ENCODE data around the gene ITIH2. TPM values are rescaled to one million over a fixed set of nuclear protein-coding genes. Genes with fewer than 3 reads are reported as not detected.
"Not testable (repeated sequence)": the region's sequence is repeated elsewhere in the genome, so short reads cannot be mapped to it uniquely, and the experiment has no call there.

The ITIH2 gene
- total RNA-seq, 2 donors from 2014 or later, result not detected

DNA sequence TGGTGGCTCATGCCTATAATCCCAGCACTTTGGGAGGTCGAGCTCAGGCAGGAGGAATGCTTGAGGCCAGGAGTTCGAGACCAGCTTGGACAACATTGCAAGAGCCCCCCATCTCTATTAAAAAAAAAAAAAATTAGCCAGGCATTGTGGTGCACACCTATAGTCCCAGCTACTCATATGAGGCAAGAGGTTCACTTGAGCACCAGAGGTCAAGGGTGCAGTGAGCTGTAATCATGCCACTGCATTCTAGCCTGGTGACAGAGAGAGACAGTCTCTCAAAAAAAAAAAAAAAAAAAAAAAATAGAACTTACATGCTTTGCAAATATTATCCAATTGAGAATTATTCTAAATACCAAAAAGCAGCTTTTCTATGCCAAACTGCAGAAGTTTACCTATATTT is 73.7 kb downstream of the ITIH2 start:
- ATAC-seq (replicated peaks in 1 of 2), result no peak
- Mint-ChIP-seq H3K27ac (no peak overlapping the region), H3K4me3 (no peak overlapping the region), H3K4me1 (ENCODE audit: low read depth) (no peaks in the 10 kb centered on the region), H3K27me3 (ENCODE audit: low read depth) (no peaks in the 10 kb centered on the region), H3K36me3 (ENCODE audit: insufficient read depth in 2 of 2) (peaks cover 3 to 29% of the 10 kb centered on the region in 2 donors), H3K9me3 (no peaks in the 10 kb centered on the region)
- DNase-seq, result no peak

DNA sequence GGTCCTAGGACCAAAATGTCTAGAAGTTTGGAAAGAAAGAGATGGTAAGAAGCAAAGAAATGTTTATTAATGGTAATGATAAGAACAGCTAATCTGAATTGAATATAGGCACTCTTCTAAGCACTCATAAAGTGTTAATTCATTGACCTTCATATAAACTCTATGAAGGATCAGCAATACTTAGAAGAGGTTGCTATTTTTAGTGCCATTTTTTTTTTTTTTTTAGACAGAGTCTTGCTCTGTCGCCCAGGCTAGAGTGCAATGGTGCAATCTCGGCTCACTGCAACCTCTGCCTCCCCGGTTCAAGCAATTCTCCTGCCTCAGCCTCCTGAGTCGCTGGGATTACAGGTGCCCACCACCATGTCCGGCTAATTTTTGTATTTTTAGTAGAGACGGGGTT is 79.1 kb downstream of the ITIH2 start:
- not testable (repeated sequence) for DNase-seq; H3K27ac Mint-ChIP-seq; H3K4me3 Mint-ChIP-seq; H3K27me3 Mint-ChIP-seq (ENCODE audit: low read depth); H3K9me3 Mint-ChIP-seq; ATAC-seq (replicated peaks in 1 of 2)
- peaks cover 0 to 24% of the 10 kb centered on the region in 2 donors for H3K36me3 Mint-ChIP-seq (ENCODE audit: insufficient read depth in 2 of 2)
- peaks cover 14% of the 10 kb centered on the region for H3K4me1 Mint-ChIP-seq (ENCODE audit: low read depth)

DNA sequence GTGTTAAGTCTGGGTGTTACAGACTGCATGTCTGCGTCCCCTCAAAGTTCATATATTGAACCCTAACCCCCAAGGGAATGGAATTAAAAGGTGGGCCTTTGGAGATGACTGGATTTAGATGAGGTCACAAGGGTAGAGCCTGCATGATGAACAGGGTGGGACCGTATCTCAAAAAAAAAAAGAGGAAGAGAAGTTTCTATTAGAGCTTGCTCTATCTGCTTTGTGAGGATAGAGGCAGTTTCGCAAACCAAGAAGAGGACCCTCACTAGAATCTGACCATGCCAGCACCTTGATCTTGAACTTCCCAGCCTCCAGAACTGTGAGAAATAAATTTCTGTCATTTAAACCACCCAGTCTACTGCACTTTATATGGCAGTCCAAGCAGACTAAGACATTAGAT is 83.3 kb downstream of the ITIH2 start:
- H3K27me3 Mint-ChIP-seq (ENCODE audit: low read depth), result no peaks in the 10 kb centered on the region
- DNase-seq (no peak), ATAC-seq (replicated peaks in 1 of 2) (no peak)
- H3K9me3 Mint-ChIP-seq, result no peaks in the 10 kb centered on the region
- H3K27ac Mint-ChIP-seq, result no peak overlapping the region
- peaks cover 0 to 11% of the 10 kb centered on the region in 2 donors for H3K36me3 Mint-ChIP-seq (ENCODE audit: insufficient read depth in 2 of 2)
- no peak overlapping the region for H3K4me3 Mint-ChIP-seq
- H3K4me1 Mint-ChIP-seq (ENCODE audit: low read depth), result peaks cover 43% of the 10 kb centered on the region

DNA sequence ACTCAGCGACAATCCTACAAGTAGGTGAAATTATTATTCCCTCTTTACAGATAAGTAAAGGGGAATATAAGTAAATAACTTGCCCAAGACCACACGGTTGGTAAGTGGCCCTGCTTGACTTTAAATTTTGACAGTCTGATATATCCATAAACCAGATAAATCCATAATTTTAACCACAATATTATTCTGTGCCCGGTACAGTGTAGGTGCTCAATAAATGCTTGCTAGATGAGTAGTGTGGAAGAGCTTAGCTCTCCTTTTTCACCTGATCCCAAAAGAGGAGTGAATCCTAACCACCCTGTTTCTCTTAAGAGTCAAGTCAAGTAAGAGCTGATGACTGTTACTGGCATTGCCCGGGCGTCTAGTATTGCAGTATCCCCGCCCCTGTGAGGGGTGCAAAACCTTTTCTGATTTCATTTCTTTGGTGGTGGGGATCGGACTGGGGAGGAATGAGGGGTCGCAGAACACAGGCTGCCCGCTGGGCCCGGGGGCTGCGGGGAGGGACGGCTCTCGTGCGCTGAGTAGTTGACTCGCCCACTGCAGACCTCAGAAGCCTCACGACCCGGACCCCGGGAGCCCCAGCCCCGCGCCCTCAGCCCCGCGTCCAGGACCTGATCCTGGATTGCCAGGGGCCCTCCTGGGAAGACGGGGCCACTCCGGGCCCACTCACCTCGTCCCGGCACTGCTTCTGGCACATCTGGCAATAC is 84.2 kb downstream of the ITIH2 start:
- Mint-ChIP-seq H3K4me3 (no peak overlapping the region), H3K36me3 (ENCODE audit: insufficient read depth in 2 of 2) (peaks cover under 1 to 11% of the 10 kb centered on the region in 2 donors), H3K4me1 (ENCODE audit: low read depth) (peaks cover 51% of the 10 kb centered on the region), H3K27me3 (ENCODE audit: low read depth) (no peaks in the 10 kb centered on the region), H3K9me3 (no peaks in the 10 kb centered on the region), H3K27ac (no peak overlapping the region)
- ATAC-seq (replicated peaks in 1 of 2) (peak; percentile 5 to 11), DNase-seq (peak in 1 of 2 donors; percentile 23)

DNA sequence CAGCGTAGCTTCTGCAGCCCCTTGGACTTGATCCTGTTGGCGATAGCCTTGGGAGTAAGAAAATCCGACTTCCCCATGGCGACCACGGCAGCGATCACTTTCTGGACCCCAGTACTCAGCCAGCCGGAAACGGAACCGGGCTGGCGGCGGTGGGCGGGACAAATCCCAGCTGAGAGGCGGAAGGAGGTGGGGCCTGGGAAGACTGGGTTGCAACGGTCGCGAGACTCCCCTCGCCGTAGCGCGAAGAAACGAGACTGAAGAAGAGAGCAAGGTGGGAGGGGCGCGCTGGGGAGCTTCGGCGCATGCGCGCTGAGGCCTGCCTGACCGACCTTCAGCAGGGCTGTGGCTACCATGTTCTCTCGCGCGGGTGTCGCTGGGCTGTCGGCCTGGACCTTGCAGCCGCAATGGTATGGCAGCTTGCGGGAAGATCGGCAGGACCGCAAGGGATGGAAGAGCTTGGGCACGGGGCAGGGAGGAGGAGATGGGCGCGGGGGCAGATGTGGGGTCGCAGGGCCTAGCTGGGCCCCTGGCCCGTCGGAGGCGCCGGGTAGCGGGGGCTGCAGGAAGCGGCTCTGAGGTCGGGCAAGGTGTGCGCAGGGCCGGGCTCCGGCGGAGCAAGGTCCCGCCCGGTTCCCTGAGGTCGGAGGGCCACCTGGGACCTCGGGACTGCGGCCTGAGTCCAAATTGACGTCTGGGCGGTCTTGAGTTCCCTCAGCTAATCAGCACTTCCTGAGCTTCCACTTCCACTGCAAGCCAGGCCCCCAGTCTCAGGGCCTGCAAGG is 84.9 kb downstream of the ITIH2 start, which contains the start of the genes ATP5F1C and KIN:
ATP5F1C (plus strand) TSS at position 321 of the 782 bp plus-strand sequence; CDS start at position 352, 31 bp downstream.
KIN (minus strand) TSS at position 137 of the 782 bp plus-strand sequence; CDS start at position 77, 60 bp downstream.
- Mint-ChIP-seq H3K4me3 (no peak within 1 kb of the TSS), H3K9me3 (no peaks in the 10 kb centered on the region), H3K4me1 (ENCODE audit: low read depth) (peaks cover 58% of the 10 kb centered on the region), H3K36me3 (ENCODE audit: insufficient read depth in 2 of 2) (peaks cover 4 to 11% of the 10 kb centered on the region in 2 donors), H3K27me3 (ENCODE audit: low read depth) (no peaks in the 10 kb centered on the region), H3K27ac (peak within 1 kb of the TSS; percentile 84)
- ATAC-seq (replicated peaks in 1 of 2) (peak; percentile 95 to 97), DNase-seq (peak; percentile 98)

DNA sequence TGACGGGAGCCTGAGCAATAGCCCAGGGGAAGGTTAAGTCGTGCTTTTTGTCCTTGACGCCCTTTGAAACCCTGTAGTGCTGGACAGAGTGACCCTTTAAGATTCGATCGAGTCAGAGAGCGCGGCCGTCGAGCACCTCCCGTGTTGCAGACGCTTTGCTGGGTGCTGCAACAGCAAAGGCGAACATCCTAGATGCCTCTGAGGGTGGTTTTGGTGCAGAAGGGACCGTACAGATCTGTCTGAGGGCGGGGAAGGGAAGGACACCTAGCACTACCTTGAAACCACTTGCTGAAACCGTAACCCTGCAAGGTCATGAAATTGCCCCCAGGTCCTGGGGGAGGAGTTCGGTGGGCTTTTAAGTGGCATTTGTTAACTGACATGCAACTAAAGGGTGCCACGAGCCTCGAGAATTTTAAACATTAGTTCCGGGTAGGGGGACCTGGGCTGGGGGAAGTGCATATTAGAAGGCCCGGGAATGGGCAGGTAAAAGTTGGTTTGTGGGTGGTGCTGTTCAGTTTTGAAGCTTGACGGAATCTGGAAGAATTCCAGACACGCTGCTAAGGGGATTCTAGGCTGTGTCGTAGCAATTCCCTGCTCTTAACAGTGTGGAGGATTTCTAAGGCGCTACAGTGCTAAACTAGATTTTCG is 85.6 kb downstream of the ITIH2 start:
- Mint-ChIP-seq H3K4me1 (ENCODE audit: low read depth) (peaks cover 58% of the 10 kb centered on the region), H3K27ac (peak overlapping the region; percentile 84), H3K36me3 (ENCODE audit: insufficient read depth in 2 of 2) (peaks cover 4 to 12% of the 10 kb centered on the region in 2 donors), H3K9me3 (no peaks in the 10 kb centered on the region), H3K27me3 (ENCODE audit: low read depth) (no peaks in the 10 kb centered on the region), H3K4me3 (no peak overlapping the region)
- ATAC-seq (replicated peaks in 1 of 2) (peak in 1 of 2 donors; percentile 7), DNase-seq (no peak)

DNA sequence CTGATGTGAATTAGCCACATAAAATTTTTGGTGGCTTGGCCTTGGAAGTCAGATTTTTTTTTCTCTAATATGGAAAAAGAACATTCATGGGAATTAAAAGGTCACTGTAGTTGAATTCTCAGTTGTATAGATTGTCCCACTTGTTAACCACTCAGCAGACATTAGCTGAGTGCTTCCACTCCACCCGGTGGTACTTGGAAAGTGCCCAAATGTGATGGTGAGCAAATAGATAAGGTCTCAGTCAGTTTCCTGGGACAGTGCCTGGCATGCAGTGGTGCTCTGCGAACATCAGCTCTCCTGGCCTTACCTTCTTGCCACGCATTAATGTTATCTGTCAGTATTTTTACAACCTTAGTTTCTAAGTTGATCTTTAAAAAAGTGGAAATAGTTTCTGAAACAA is 86.3 kb downstream of the ITIH2 start:
- H3K27ac Mint-ChIP-seq, result peak overlapping the region; percentile 84
- H3K36me3 Mint-ChIP-seq (ENCODE audit: insufficient read depth in 2 of 2), result peaks cover 4 to 15% of the 10 kb centered on the region in 2 donors
- DNase-seq (no peak), ATAC-seq (replicated peaks in 1 of 2) (no peak)
- no peaks in the 10 kb centered on the region for H3K27me3 Mint-ChIP-seq (ENCODE audit: low read depth)
- H3K4me1 Mint-ChIP-seq (ENCODE audit: low read depth), result peaks cover 60% of the 10 kb centered on the region
- no peaks in the 10 kb centered on the region for H3K9me3 Mint-ChIP-seq
- no peak overlapping the region for H3K4me3 Mint-ChIP-seq

DNA sequence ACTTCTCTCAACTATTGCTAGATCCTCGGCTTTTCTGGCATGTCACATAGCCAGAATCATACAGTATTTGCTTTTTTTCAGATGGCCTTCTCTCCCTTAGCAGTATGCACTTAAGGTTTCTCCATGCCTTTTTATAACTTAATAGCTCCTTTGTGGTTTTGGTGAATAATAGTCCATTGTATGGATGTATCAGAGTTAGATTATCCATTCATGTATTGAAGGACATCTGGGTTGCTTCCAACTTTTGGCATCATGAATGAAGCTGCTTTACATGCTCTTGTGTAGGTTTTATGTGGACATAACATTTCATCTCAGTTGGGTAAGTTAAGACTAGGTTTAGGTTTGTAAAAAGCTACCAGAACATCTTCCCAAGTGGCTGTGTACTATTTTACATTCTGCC is 89.4 kb downstream of the ITIH2 start:
- DNase-seq (no peak), ATAC-seq (replicated peaks in 1 of 2) (no peak)
- Mint-ChIP-seq H3K4me3 (peak overlapping the region in 1 of 2 donors; percentile 16), H3K27me3 (ENCODE audit: low read depth) (no peaks in the 10 kb centered on the region), H3K36me3 (ENCODE audit: insufficient read depth in 2 of 2) (peaks cover 8 to 23% of the 10 kb centered on the region in 2 donors), H3K27ac (peak overlapping the region; percentile 76), H3K9me3 (no peaks in the 10 kb centered on the region), H3K4me1 (ENCODE audit: low read depth) (peaks cover 86% of the 10 kb centered on the region)

DNA sequence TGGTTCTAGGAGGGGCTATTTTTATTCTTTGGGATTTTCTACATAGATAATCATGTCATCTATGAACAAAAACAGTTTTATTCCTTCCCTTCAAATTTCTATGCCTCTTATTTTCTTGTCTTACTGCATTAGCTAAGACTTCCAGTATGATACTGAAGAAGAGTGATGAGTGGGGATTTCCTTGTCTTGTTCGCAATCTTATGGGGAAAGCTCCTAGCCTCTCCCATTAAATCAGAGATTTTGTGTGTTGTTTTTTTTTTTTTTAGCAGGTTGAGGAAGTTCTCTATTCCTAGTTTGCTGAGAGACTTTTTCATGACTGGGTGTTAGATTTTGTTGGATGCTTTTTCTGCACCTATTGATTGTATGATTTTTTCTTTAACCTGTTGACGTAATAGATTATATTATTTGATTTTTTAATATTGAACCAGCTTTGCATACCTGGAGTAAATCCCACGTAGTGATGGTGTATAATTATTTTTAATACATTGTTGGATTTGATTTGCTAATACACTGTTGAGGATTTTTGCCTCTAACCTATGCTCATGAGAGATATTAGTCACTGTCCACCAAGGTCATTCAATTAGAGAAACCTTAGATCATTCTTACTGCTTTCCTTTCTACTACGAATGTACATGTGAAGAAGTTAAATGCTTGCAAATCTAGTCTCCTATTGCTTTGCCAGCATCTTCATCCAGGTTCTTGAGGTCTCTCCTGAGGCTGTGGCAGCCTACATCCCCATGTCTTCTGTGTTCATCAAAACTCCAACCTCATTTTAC is 91.3 kb downstream of the ITIH2 start:
- ATAC-seq (replicated peaks in 1 of 2), result no peak
- Mint-ChIP-seq H3K27me3 (ENCODE audit: low read depth) (no peaks in the 10 kb centered on the region), H3K9me3 (no peaks in the 10 kb centered on the region), H3K4me3 (peak overlapping the region in 1 of 2 donors; percentile 1), H3K27ac (no peak overlapping the region), H3K36me3 (ENCODE audit: insufficient read depth in 2 of 2) (peaks cover 8 to 32% of the 10 kb centered on the region in 2 donors), H3K4me1 (ENCODE audit: low read depth) (peaks cover 79% of the 10 kb centered on the region)
- no peak for DNase-seq

DNA sequence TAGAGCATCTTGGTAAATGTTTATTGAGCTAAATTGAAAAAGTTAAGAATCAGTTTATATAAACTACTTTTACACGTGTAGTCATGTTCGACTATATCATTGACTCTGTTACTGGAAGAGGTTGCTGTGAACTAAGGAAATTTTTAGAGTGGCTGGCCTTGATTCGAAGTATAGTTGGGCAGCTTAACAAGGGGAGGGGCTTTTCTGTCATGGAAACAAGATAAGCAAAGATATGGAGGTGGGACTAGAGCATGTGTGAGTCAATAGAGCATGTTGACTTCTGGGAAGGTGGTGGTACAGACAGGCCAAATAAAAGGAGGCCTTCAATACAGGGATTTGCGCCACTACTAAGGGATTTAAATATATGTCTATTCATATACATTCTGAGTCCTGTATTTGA is 92.5 kb downstream of the ITIH2 start:
- DNase-seq (no peak), ATAC-seq (replicated peaks in 1 of 2) (peak in 1 of 2 donors; percentile 34)
- peaks cover 10 to 30% of the 10 kb centered on the region in 2 donors for H3K36me3 Mint-ChIP-seq (ENCODE audit: insufficient read depth in 2 of 2)
- peaks cover 68% of the 10 kb centered on the region for H3K4me1 Mint-ChIP-seq (ENCODE audit: low read depth)
- no peaks in the 10 kb centered on the region for H3K27me3 Mint-ChIP-seq (ENCODE audit: low read depth)
- no peak overlapping the region for H3K4me3 Mint-ChIP-seq
- H3K27ac Mint-ChIP-seq, result peak overlapping the region; percentile 84
- no peaks in the 10 kb centered on the region for H3K9me3 Mint-ChIP-seq

DNA sequence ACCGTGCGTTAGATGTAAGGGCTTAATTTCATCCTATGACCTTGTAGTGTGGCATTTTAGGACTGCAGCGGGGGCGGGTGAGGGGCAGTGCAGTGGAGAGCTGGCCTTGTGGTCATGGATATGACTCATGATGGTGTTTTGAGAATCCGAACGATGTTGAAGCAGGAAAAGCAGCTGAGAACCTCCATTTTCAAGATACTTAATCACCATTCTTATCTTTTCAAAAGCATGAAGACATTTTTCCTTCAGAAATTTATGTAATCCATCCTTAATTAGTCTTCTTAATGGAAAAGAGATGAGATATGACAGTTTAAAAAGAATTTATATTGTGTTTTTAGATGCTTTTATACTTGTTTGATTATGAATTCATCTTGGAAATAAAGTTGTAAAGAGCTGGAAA is 94.5 kb downstream of the ITIH2 start:
- Mint-ChIP-seq H3K36me3 (ENCODE audit: insufficient read depth in 2 of 2) (peaks cover 10 to 29% of the 10 kb centered on the region in 2 donors), H3K27ac (peak overlapping the region; percentile 84), H3K4me3 (no peak overlapping the region), H3K9me3 (no peaks in the 10 kb centered on the region), H3K27me3 (ENCODE audit: low read depth) (no peaks in the 10 kb centered on the region), H3K4me1 (ENCODE audit: low read depth) (peaks cover 48% of the 10 kb centered on the region)
- peak in 1 of 2 donors; percentile 12 for DNase-seq
- peak in 1 of 2 donors; percentile 67 for ATAC-seq (replicated peaks in 1 of 2)

Measured in activated T-cell treated with anti-CD3 and anti-CD28 coated beads, Interleukin-2, amount 50 U/mL, for 72 hours (primary cell).